HG02610 (cell line): ENCODE data around the gene JAKMIP1.
A peak's percentile ranks its signal among the peaks of the same experiment; 100 is the strongest.

Experiments
- ATAC-seq: cut with Tn5 transposase; IDR thresholded peaks from one replicate; pipeline ENCODE4 v1.9.1; 2021; ENCODE audit warnings: mild to moderate bottlenecking, moderate library complexity; ENCODE audit not compliant: unreplicated experiment

Gene JAKMIP1

DNA sequence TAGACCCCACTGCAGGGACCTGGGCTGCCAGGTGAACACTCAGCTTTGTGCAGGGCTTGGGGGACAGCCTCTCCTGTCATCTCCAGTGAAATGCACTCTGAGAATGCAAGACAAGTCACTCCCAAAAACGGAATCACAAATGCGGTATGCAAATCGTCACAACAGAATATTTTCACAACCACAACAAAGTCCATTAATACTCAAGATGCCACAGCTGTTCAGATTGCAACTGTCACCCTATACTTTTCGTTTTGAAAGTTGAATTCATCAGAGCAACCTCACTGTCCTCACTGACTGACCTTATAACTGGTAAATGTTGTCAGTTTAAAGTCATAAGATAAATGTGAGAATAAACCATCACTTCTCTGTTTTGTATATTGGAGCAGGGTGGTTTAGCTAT is 16.6 kb downstream of the JAKMIP1 start:
- peak; percentile 50 for ATAC-seq

- ATAC-seq, result no peak
These were observed 17.7 kb downstream of the JAKMIP1 start for GRCh38 chr4:6182376-6183280.

GRCh38 chr4:6180841-6181631 is 19.3 kb downstream of the JAKMIP1 start:
- ATAC-seq, result peak; percentile 87

DNA sequence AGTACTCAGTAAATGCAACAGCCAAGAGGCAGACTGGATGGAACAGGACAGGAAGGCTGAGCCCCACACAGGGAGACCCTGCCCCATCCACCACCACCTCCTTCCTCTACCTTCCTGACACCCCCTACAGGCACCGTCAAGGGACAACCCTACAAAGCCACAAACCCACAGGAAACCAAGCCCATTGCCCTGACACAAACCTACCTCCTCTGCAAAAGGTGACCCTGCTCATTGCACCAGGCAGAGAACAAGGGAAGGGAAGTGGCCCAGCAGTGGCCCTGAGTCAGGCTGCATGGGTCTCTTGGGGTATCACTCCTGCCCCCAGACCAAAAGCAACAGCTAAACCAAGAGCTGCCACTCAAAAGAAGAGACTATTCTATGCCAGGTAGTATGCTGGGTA is 21.0 kb downstream of the JAKMIP1 start:
- ATAC-seq, result no peak

- ATAC-seq, result no peak
These were observed 21.6 kb downstream of the JAKMIP1 start for GRCh38 chr4:6178757-6179156.

GRCh38 chr4:6177587-6178197 is 22.7 kb downstream of the JAKMIP1 start:
- no peak for ATAC-seq

- no peak for ATAC-seq
These were observed 24.9 kb downstream of the JAKMIP1 start for GRCh38 chr4:6175426-6175825.

DNA sequence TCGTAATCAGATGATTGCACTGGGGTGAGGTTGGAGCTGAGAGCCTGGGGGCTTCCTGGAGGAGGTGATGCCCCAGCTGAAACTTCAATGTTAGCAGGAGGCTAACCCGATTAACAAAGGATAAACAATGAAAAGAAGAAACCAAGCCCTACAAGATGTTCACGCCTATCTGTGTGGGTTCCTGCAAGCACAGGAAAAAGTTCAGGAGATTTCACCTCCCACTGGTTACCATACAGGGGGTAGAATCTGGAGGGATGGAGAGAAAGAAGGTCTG is 27.5 kb downstream of the JAKMIP1 start:
- ATAC-seq, result no peak

GRCh38 chr4:6172093-6172926 is 28.0 kb downstream of the JAKMIP1 start:
- no peak for ATAC-seq

GRCh38 chr4:6169239-6169638 is 31.1 kb downstream of the JAKMIP1 start:
- no peak for ATAC-seq

GRCh38 chr4:6165766-6166165 is 34.6 kb downstream of the JAKMIP1 start:
- no peak for ATAC-seq

GRCh38 chr4:6162885-6163284 is 37.5 kb downstream of the JAKMIP1 start:
- no peak for ATAC-seq

DNA sequence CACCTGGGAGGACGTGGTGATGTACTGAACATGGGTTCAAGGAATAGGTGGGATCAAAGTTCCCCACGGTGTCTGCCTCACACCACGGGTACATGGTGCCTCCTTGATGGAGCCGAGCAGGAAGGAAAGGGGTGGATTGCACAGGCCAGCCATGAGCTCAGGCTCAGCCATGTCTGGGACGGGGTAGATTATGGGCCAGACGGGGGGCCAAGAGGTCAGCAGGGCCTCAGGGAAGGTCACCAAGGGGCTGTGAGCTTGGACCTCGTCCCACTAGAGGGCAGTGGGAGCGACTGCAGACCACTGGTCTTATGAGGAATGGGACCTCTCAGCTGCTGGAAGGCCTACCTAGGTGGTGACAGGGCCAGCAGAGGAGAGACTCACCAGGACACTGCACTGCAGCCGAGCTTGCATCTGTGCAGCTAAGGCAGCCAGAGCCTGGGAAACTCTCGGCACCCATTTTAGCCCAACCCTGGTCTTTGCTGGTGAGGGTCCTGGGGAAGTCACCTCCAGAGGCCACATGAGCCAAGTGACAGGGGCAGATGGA is 38.4 kb downstream of the JAKMIP1 start:
- ATAC-seq, result no peak

DNA sequence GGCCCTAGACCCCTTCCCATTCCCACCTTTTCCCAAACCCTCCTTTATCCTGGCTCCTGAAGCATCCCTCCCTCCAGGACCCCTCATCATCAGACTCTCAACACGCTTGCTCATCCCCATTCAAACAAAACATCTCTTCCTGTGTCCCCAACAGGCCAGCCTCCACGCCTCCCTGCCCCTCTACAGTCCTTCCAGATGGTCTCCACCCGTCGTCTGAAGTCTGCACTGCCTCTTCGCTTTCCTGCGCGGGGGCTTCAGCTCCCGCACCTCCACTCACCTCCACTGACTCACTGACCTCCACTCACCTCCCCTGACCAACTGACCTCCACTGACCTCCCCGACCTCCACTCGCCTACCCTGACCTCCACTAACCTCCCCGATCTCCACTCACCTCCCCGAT is 39.8 kb downstream of the JAKMIP1 start:
- ATAC-seq, result no peak

DNA sequence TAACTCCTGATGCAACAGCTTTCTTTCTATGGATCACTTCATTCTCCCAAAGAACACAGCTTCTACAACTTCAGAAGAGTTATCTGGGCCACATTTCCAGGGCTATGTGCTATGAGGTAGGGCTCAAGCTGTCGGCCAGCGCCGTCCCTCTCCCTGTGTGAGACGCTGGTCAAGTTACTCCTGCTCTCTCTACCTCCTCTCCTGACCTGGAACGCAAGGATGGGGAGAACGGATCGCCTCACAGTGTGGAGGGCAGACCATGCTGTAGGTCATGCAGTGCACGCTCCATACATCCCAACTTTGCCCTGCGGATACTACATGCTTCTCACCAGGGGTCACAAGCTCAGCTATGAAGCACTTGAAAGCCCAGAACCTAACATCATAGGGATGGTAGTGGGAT is 42.4 kb downstream of the JAKMIP1 start:
- no peak for ATAC-seq

GRCh38 chr4:6155996-6156750 is 44.2 kb downstream of the JAKMIP1 start:
- no peak for ATAC-seq

- ATAC-seq, result no peak
These were observed 45.5 kb downstream of the JAKMIP1 start for GRCh38 chr4:6154875-6155274.

DNA sequence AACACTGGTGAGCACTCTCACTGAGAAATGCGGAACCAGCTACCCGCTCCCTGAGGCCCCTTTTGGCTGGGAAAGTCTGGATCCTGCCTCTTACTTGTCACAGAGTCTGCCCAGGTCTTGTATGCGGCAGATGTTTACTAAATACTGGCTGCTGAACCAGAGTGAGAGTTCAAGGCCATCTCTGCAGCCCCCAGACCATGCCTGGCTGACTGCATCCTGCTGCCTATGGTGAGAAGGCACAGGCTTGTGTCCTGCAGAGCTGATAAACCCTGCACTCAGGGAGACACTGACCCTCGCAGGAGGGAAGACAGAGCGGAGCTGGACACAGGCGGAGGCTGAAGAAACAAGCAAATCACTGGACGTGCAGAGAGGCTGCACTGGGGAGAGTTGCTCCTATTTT is 46.5 kb downstream of the JAKMIP1 start:
- ATAC-seq, result no peak

- no peak for ATAC-seq
These were observed 47.3 kb downstream of the JAKMIP1 start for GRCh38 chr4:6152869-6153705.
